SK-N-SH treated with all-trans-retinoic acid at 6 μM for 48 hours (cell line): ENCODE data around the gene CLEC3B.

Experiments
- BACH2 ChIP-seq: fragments of 250-450 bp; sonication (Bioruptor Pico); IDR thresholded peaks from 2 replicates; pipeline ENCODE4 v1.9.0; 2021; ENCODE audit warnings: mild to moderate bottlenecking, borderline replicate concordance
- GLIS3 ChIP-seq: fragments of 250-450 bp; sonication (Bioruptor Pico); IDR thresholded peaks from 2 replicates; pipeline ENCODE4 v1.5.0; 2020; ENCODE audit warnings: mild to moderate bottlenecking, moderate library complexity
- PATZ1 ChIP-seq: fragments of 250-450 bp; sonication (Bioruptor Pico); IDR thresholded peaks from 2 replicates; pipeline ENCODE4 v1.8.0; 2020; ENCODE audit warnings: mild to moderate bottlenecking, moderate library complexity, borderline replicate concordance
- SNAI2 ChIP-seq: fragments of 250-450 bp; sonication (Bioruptor Pico); IDR thresholded peaks from 2 replicates; pipeline ENCODE4 v1.5.0; 2020; ENCODE audit warnings: mild to moderate bottlenecking, moderate library complexity
- TCF4 ChIP-seq: fragments of 250-450 bp; sonication (Bioruptor Pico); IDR thresholded peaks from 2 replicates; pipeline ENCODE4 v1.8.0; 2021; ENCODE audit warnings: mild to moderate bottlenecking, moderate library complexity, borderline replicate concordance
- ZFP3 ChIP-seq: fragments of 250-450 bp; sonication (Bioruptor Pico); IDR thresholded peaks from 2 replicates; pipeline ENCODE4 v1.5.0; 2020; ENCODE audit warnings: mild to moderate bottlenecking, moderate library complexity
- ZNF565 ChIP-seq: fragments of 450-650 bp; formaldehyde crosslinking; conservative IDR thresholded peaks from 2 replicates; pipeline ENCODE4 v1.5.0; 2020; ENCODE audit warnings: low read depth, mild to moderate bottlenecking, moderate library complexity
- TF ChIP-seq, protein P1 (sequence below): fragments of 250-450 bp; sonication (Bioruptor Pico); IDR thresholded peaks from 2 replicates; pipeline ENCODE4 v1.5.0; 2020; ENCODE audit warnings: mild to moderate bottlenecking, moderate library complexity

DNA sequence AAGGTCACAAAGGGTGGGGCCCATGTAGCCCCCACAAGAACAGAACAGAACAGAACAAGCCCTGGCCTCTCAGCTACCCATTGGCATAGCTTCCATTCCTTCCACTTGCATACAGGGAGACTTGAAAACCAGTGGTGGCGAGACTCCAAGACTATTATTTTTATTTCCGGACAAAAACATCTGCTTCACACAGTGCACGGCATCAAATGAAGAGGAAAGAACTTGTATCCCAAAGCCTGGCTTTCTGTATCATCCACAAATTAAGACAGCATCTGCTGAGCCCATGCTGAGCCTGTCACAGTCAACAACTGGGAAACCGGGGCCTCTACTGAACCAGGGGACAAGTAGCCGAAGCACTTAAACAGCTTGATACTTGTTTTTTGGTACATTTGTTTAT is 56.0 kb downstream of the CLEC3B start:
- TF ChIP-seq BACH2 (no peak), GLIS3 (CRISPR knock-in tag) (no peak), TCF4 (CRISPR knock-in tag) (no peak), SNAI2 (CRISPR knock-in tag) (no peak), PATZ1 (CRISPR knock-in tag) (no peak), ZNF565 (no peak), ZFP3 (CRISPR knock-in tag) (no peak)
- TF ChIP-seq, protein P1, sequence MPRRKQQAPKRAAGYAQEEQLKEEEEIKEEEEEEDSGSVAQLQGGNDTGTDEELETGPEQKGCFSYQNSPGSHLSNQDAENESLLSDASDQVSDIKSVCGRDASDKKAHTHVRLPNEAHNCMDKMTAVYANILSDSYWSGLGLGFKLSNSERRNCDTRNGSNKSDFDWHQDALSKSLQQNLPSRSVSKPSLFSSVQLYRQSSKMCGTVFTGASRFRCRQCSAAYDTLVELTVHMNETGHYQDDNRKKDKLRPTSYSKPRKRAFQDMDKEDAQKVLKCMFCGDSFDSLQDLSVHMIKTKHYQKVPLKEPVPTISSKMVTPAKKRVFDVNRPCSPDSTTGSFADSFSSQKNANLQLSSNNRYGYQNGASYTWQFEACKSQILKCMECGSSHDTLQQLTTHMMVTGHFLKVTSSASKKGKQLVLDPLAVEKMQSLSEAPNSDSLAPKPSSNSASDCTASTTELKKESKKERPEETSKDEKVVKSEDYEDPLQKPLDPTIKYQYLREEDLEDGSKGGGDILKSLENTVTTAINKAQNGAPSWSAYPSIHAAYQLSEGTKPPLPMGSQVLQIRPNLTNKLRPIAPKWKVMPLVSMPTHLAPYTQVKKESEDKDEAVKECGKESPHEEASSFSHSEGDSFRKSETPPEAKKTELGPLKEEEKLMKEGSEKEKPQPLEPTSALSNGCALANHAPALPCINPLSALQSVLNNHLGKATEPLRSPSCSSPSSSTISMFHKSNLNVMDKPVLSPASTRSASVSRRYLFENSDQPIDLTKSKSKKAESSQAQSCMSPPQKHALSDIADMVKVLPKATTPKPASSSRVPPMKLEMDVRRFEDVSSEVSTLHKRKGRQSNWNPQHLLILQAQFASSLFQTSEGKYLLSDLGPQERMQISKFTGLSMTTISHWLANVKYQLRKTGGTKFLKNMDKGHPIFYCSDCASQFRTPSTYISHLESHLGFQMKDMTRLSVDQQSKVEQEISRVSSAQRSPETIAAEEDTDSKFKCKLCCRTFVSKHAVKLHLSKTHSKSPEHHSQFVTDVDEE (CRISPR knock-in tag) = no peak
